Stimulated activated CD8-positive, alpha-beta memory T cell treated with anti-CD3 and anti-CD28 coated beads, Interleukin-15, amount 100 ng/mL, for 1 hour (primary cell): Measurements from ENCODE around the gene SPP2.

Experiments used
- DNase-seq: peaks from one replicate; pipeline ENCODE4 v3.0.0-alpha.2; 2020; ENCODE audit warnings: low read depth

Gene SPP2

DNA sequence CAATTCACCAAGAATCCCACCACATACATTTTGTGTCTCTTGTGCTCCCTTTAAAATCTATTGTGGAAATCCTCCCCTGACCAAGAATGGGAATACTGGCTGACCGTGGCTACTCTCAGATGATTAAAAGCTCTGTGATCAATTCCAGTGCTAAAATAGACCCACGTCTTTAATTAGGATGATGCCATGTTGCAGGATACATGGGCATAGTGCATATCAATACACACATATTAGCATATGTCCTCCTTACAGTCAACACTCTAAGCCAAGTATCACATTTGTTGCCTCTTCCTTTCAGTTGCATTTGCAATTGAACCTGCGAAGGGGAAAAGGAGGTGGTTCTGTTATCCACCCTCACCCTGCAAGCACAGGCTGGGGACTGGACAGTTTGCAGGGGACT, 41.8 kb downstream of the SPP2 start:
- no peak for DNase-seq

DNA sequence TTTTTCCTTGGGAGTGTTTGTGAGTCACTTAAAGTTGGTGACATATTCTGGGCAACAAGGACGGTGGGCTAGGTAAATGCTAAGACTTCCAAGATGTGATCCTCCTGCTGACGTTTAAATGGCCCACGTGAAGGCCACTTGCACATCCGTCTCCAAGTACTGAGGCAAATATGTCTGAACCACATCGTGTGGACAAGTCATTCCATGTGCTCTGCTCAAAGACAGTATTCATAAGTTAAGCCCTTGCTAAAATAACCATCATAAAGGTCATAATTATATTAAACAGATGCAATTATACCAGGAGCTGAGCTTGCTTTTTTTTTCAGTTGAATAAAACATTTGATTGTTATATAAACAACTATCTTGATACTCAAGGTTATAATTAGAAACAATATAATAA, 44.8 kb downstream of the SPP2 start:
- no peak for DNase-seq

DNA sequence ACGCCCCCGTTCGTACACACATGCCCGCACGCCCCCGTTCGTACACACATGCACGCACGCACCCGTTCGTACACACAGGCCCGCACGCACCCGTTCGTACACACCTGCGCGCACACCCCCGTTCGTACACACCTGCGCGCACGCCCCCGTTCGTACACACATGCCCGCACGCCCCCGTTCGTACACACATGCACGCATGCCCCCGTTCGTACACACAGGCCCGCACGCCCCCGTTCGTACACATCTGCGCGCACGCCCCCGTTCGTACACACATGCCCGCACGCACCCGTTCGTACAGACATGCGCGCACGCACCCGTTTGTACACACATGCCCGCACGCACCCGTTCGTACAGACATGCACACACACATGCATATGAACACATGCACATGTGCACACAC, 45.7 kb downstream of the SPP2 start:
- DNase-seq: no peak

DNA sequence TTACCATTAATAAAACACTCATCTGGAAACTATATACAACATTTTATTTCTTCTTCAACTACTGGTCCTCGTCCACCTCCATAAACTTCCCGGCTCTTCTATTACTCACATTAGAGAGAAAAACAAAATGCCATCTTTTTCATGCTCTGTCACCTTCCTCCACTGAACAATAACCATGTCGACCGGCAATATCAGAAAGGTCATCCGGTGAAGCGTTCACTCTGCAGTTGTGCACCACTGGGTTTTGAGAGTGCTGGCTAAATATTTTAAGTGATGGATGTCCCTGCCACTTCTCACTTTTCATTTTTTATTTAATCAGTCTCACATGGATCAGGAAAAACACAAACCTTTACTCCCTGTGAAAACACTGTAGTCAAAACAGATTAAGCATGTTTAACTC, 48.2 kb downstream of the SPP2 start:
- DNase-seq: no peak

DNA sequence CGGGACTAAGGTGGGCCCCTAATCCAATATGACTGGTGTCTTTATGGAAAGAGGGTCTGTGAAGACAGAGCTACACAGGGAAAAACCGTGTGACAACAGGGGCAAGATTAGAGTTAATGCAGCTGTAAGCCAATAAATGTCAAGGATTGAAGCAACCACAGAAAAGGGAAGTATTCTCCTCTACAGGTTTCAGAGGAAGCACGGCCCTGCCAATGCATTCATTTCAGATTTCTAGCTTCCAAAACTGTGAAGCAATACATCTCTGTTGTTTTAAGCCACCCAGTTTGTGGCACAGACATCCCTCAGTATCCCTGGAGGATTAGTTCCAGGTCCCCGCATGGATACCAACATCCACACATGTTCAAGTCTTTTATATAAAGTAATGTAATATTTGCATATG, 48.8 kb downstream of the SPP2 start:
- DNase-seq: no peak

DNA sequence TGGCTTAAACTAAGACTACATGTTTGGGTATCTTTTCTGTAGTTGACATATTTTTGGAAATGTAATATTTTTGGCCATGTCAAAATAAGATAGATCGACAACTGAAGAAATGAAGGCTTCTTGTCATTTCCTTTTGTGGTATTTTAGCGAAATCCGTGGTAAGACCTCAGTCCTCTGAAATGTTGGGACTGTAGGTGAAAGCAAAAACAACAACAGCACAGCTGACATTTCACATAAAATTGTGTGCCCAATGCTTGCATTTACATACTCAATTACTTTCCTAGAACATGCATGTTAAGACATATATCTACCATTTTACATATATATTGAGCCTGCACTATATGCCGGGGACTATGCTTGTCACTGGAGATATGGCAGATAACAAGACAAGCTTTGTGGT, 50.2 kb downstream of the SPP2 start:
- no peak for DNase-seq

DNA sequence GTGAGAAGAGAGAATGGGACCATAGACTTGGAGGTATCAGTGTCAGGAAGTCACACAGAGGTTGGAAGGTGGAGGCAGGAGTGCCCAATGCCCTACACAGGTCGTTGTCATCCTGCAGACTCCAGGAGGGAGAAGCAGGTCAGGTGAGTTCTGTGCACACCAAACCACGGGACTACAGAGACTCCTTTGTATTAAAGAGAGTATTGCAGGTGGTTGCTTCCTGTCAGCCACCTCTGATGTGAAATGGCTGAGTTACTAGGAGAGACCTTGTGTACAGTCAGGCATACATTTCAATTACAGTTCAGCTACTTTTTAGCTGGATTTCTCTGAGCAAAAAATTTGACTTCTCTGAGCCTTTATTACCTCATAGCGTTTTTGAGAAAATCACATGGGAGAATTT, 51.6 kb downstream of the SPP2 start:
- DNase-seq: no peak

DNA sequence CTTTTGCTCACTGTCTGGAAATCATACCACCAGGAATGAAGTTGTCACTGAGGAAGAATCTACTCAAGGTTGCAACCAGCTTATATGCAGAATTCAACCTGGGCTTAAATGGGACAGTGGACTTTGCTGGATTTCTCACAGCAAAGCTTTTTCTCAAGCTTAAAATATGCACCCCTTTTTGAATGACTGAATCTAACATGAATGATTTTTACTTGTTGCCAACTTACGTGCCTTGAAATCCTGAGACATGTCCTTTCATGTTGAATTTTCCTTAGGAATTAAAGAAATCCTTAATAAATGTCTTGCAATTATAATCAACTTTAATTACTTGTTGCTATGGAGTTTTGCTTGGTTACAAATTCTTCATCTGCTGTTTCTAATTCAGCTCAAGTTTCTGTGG, 57.4 kb downstream of the SPP2 start:
- no peak for DNase-seq

DNA sequence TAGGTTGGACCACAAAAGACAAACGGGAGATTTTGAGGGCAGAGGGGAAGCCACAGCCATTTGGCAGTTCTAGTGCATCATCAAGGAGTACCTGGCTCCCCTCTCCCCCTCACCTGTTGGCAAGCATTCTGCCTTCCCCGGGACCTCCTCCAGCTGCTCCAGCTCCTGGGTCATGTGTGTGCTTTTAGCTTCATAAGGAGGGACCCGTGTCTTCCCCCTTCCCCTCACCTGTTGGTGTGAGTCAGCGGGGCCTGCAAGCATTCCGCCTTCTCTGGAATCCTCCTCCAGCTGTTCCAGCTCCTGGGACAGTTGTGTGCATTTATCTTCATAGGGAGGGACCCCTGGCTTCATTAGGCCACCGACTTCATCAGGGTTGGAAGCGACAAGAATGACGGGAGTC, 58.8 kb downstream of the SPP2 start:
- no peak for DNase-seq

DNA sequence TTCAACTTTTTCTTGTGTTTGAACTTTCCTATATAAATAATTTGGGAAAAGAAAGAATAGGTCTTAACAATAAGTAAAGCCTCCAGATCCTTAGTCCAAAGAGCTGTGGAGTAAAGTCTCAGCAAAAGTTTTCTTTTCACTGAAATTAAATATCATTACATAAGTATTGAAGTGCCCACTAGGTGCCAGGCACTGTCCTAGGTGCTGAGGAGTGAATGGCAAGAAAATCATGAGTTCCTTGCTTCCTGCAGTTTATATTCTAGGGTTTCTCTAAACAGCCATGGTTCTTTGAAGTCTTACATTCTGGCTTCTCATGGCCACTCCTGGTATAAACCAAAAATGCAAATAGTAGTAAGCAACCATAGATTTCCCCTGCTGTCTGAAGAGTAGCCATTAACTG, 59.7 kb downstream of the SPP2 start:
- DNase-seq: no peak

DNA sequence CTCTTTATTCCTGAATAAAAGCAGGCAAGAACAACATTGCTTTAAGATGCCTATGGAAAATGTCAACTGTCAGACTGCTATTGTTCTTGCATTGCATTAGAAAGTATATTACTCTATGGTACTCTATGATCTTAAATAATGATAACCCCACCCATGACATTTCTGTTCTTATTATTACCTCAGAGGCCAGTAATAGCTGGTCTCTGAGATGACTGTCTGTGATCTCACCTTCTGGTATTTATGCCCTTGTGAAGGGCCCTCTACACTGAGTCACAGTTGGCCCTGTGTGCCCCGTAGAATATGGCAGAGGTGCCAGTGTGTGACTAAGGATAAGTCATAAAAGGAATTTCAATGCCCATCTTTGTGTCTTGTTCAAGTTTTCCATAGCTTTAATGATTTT, 61.0 kb downstream of the SPP2 start:
- no peak for DNase-seq

DNA sequence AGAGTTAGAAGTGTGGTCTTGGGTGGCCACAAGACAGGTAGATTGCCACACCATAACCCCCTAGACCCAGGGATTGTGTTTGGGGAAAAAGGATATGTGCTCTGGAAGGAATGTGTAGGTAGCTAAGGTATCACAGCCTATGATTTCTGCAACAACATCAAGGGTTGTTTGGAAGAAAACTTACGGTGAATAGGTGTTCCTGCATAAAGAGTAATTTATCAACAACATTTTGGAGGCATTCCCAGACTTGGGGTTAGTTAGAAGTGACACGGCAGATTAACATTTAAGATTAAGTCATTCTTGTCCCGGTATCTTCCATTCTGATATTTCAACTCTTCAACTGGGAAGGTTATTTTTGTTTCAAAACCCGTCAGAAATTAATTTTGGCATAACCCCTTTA, 65.5 kb downstream of the SPP2 start:
- no peak for DNase-seq

DNA sequence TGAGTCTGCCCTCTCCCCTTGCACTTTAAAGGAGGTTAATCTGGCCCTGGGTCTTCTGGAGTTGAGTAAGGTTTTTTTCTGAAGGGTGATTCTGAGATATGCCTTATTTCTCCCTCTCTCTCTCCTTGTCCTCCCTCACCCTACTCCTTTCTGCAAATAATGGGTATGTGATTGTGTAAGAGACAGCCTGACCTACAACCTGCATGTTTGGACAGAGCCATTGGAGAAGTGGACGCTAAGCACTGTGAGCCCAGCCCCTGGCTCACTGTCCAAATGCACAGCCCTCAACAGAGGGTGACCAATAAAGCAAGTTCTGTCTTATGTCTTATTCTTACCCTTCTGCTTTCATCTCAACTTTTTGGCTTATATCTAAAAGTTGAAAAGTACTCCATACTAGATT, 71.5 kb downstream of the SPP2 start:
- DNase-seq: no peak

DNA sequence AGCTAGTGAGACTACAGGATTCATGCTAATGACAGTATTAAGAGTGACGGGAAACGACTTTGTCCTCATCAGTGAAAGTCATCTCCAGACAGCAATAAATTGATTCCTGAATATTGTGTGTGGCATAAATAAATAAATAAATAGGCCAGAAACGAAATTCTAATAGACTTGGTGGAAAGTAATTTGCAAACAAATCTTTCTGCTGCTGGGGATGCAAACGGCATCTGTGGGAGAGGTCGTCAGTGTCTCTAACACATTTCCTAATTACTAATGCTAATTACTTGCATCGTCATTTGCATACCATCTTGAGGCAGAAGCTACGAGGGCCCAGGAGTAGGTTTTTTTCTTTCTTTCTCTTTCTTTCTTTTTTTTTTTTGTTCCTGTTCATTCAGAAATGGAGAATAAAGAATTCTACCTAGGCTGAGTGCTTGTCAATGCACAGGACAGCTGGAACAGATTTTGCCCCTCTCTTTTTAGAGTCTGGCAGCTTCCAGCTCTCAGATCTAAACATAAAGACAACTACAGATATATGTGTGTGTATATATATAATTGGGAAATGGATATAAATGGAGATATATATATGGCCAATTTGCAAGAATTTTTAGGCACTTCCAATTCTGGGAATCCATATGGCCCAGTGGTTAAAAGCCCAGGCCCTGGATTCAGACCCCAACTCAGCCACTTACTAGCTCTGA, 75.1 kb downstream of the SPP2 start:
- no peak for DNase-seq

DNA sequence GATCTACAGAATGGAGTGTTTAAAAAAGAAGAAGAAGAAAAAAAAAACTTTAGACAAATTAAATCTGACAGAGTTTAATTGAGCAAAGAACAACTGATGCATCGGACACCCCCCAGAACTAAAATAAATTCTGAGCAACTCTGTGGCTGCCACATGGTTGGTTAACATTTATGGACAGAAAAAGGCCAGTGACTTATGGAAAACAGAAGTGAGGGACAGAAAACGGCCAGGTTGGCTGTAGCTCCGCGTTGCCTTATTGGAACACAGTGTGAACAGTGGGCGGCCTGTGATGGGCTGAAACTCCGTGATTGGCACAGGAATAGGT, 75.6 kb downstream of the SPP2 start:
- no peak for DNase-seq
